Neural cell (in vitro differentiated cells): ENCODE results near the gene ZNF214. TPM values are rescaled to one million over a fixed set of nuclear protein-coding genes. Genes with fewer than 3 reads are reported as not detected.

Experiments used
- H2AFZ ChIP-seq: fragments of 200-600, 300-800 bp; sonication (generic), shearing (Covaris generic); 2 replicates; pipeline ENCODE4 v1.6.0; 2014; ENCODE audit warnings: low read depth, mild to moderate bottlenecking, antibody characterized with exemption, low read length, moderate library complexity
- H3F3A ChIP-seq: fragments of 200-600 bp; shearing (Covaris generic); 2 replicates; pipeline ENCODE4 v1.6.1; 2016; ENCODE audit warnings: mild to moderate bottlenecking, moderate library complexity, mixed read lengths, antibody characterized with exemption, low read length; ENCODE audit not compliant: insufficient read depth, poor library complexity, severe bottlenecking
- H3K27ac ChIP-seq: fragments of 200-600, 300-800 bp; sonication (generic), shearing (Covaris generic); 2 replicates; pipeline ENCODE4 v1.5.1; 2014; ENCODE audit warnings: mild to moderate bottlenecking, low read length, moderate library complexity
- H3K27me3 ChIP-seq: fragments of 300-800, 200-600 bp; sonication (generic), shearing (Covaris generic); 2 replicates; pipeline ENCODE4 v1.6.0; 2014; ENCODE audit warnings: mild to moderate bottlenecking, low read depth, low read length, moderate library complexity; ENCODE audit not compliant: insufficient read depth
- H3K36me3 ChIP-seq: fragments of 300-800, 200-600 bp; sonication (generic), shearing (Covaris generic); 2 replicates; pipeline ENCODE4 v1.5.1; 2014; ENCODE audit warnings: mild to moderate bottlenecking, antibody characterized with exemption, low read length, moderate library complexity; ENCODE audit not compliant: insufficient read depth
- H3K4me2 ChIP-seq: fragments of 300-800, 200-600 bp; sonication (generic), shearing (Covaris generic); 2 replicates; pipeline ENCODE4 v1.6.0; 2014; ENCODE audit warnings: mild to moderate bottlenecking, low read length
- H3K4me3 ChIP-seq: fragments of 300-800, 200-600 bp; sonication (generic), shearing (Covaris generic); 2 replicates; pipeline ENCODE4 v1.5.1; 2014; ENCODE audit warnings: mild to moderate bottlenecking, low read length, moderate library complexity
- H3K79me2 ChIP-seq: fragments of 200-600 bp; shearing (Covaris generic); replicated peaks from 2 replicates; pipeline ENCODE4 v1.6.0; 2014; ENCODE audit warnings: mild to moderate bottlenecking, low read length, moderate library complexity; ENCODE audit not compliant: insufficient read depth
- H3K9ac ChIP-seq: fragments of 300-800, 200-600 bp; sonication (generic), shearing (Covaris generic); 2 replicates; pipeline ENCODE4 v1.6.1; 2016; ENCODE audit warnings: mild to moderate bottlenecking, low read length, mixed read lengths
- H3K9me2 ChIP-seq: fragments of 200-600 bp; shearing (Covaris generic); 2 replicates; pipeline ENCODE4 v1.6.1; 2016; ENCODE audit warnings: mild to moderate bottlenecking, low read length, mixed read lengths; ENCODE audit not compliant: insufficient read depth
- H3K9me3 ChIP-seq: fragments of 200-600, 300-800 bp; sonication (generic), shearing (Covaris generic); 2 replicates; pipeline ENCODE4 v1.6.1; 2016; ENCODE audit warnings: mild to moderate bottlenecking, mixed run types, low read length, moderate library complexity, mixed read lengths
- H4K20me1 ChIP-seq: fragments of 200-600 bp; shearing (Covaris generic); 2 replicates; pipeline ENCODE4 v1.6.1; 2016; ENCODE audit warnings: mild to moderate bottlenecking, mixed run types; ENCODE audit not compliant: insufficient read depth
- EP300 ChIP-seq: fragments of 450-650 bp; conservative IDR thresholded peaks from 2 replicates; pipeline ENCODE4 v1.6.1; 2014; ENCODE audit warnings: antibody characterized with exemption, mild to moderate bottlenecking, moderate library complexity; ENCODE audit not compliant: poor library complexity, severe bottlenecking
- EZH2 ChIP-seq: fragments of 200-600, 300-800 bp; shearing (Covaris generic), sonication (generic); IDR thresholded peaks from 2 replicates; pipeline ENCODE4 v1.6.1; 2014; ENCODE audit warnings: antibody characterized with exemption, low read length, borderline replicate concordance, mild to moderate bottlenecking; ENCODE audit not compliant: insufficient read depth, poor library complexity, severe bottlenecking
- MXI1 ChIP-seq: fragments of 450-650 bp; conservative IDR thresholded peaks from 2 replicates; pipeline ENCODE4 v1.6.1; 2014; ENCODE audit warnings: antibody characterized with exemption, mild to moderate bottlenecking; ENCODE audit not compliant: poor library complexity, severe bottlenecking
- POLR2AphosphoS5 ChIP-seq: IDR thresholded peaks from 2 replicates; pipeline ENCODE4 v1.6.1; 2012
- RAD21 ChIP-seq: fragments of 450-650 bp; conservative IDR thresholded peaks from 2 replicates; pipeline ENCODE4 v1.6.1; 2014; ENCODE audit warnings: antibody characterized with exemption, mild to moderate bottlenecking, moderate library complexity
- SMC3 ChIP-seq: fragments of 450-650 bp; conservative IDR thresholded peaks from 2 replicates; pipeline ENCODE4 v1.6.1; 2014; ENCODE audit warnings: antibody characterized with exemption, mild to moderate bottlenecking, moderate library complexity; ENCODE audit not compliant: poor library complexity
- TAF1 ChIP-seq: IDR thresholded peaks from 2 replicates; pipeline ENCODE4 v1.6.1; 2012; ENCODE audit warnings: low read depth
- polyA plus RNA-seq: library from polyadenylated mRNA; depleted of rRNA; stranded (reverse); fragments of >200 nt; gene quantifications from 2 replicates; pipeline ENCODE4 v1.2.3, GENCODE V29; 2014
- TF ChIP-seq, protein P1 (sequence below): fragments of 450-650 bp; IDR thresholded peaks from 2 replicates; pipeline ENCODE4 v1.5.1; 2014; ENCODE audit warnings: antibody characterized with exemption, mild to moderate bottlenecking, moderate library complexity; ENCODE audit not compliant: poor library complexity, severe bottlenecking
- TF ChIP-seq, protein P2 (sequence below): IDR thresholded peaks from 2 replicates; pipeline ENCODE4 v1.6.1; 2012; ENCODE audit warnings: borderline replicate concordance

ZNF214 gene
- polyA plus RNA-seq, 1 donor from 2014 or later, result 6.9 TPM

DNA sequence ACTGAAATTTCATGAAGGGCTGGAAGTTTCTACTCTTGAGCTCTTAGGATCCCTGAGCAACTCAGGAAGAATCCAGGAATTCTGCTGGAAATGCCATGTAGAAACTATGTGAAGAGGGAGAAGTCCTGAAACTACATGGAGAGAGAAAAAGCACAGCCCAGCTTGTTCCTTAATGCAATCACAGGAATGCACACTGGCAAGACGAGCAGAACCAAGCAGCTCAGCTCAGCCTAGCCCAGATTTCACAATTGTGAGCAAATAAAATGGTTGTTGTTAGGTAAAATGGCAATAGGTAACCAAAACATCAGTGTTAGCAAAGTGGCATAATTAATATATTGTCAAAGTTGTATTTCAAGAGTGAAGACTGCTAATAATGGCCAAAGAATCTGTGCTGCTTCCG is 28.1 kb downstream of the ZNF214 start:
- Histone ChIP-seq H3K9me2 (no peaks in the 10 kb centered on the region), H3K4me2 (no peak overlapping the region), H3K79me2 (no peaks in the 10 kb centered on the region), H2AFZ (no peak overlapping the region), H3K4me3 (no peak overlapping the region), H3K27me3 (no peaks in the 10 kb centered on the region), H3K27ac (no peak overlapping the region), H3F3A (no peaks in the 10 kb centered on the region), H4K20me1 (no peaks in the 10 kb centered on the region), H3K9ac (no peak overlapping the region), H3K36me3 (no peaks in the 10 kb centered on the region), H3K9me3 (no peaks in the 10 kb centered on the region)
- TF ChIP-seq, protein P1, sequence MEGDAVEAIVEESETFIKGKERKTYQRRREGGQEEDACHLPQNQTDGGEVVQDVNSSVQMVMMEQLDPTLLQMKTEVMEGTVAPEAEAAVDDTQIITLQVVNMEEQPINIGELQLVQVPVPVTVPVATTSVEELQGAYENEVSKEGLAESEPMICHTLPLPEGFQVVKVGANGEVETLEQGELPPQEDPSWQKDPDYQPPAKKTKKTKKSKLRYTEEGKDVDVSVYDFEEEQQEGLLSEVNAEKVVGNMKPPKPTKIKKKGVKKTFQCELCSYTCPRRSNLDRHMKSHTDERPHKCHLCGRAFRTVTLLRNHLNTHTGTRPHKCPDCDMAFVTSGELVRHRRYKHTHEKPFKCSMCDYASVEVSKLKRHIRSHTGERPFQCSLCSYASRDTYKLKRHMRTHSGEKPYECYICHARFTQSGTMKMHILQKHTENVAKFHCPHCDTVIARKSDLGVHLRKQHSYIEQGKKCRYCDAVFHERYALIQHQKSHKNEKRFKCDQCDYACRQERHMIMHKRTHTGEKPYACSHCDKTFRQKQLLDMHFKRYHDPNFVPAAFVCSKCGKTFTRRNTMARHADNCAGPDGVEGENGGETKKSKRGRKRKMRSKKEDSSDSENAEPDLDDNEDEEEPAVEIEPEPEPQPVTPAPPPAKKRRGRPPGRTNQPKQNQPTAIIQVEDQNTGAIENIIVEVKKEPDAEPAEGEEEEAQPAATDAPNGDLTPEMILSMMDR, result no peak
- TF ChIP-seq RAD21, result no peak
- no peak for TF ChIP-seq POLR2AphosphoS5
- TF ChIP-seq TAF1, result no peak
- TF ChIP-seq MXI1, result no peak
- TF ChIP-seq EZH2, result no peak
- no peak for TF ChIP-seq EP300
- TF ChIP-seq, protein P2, sequence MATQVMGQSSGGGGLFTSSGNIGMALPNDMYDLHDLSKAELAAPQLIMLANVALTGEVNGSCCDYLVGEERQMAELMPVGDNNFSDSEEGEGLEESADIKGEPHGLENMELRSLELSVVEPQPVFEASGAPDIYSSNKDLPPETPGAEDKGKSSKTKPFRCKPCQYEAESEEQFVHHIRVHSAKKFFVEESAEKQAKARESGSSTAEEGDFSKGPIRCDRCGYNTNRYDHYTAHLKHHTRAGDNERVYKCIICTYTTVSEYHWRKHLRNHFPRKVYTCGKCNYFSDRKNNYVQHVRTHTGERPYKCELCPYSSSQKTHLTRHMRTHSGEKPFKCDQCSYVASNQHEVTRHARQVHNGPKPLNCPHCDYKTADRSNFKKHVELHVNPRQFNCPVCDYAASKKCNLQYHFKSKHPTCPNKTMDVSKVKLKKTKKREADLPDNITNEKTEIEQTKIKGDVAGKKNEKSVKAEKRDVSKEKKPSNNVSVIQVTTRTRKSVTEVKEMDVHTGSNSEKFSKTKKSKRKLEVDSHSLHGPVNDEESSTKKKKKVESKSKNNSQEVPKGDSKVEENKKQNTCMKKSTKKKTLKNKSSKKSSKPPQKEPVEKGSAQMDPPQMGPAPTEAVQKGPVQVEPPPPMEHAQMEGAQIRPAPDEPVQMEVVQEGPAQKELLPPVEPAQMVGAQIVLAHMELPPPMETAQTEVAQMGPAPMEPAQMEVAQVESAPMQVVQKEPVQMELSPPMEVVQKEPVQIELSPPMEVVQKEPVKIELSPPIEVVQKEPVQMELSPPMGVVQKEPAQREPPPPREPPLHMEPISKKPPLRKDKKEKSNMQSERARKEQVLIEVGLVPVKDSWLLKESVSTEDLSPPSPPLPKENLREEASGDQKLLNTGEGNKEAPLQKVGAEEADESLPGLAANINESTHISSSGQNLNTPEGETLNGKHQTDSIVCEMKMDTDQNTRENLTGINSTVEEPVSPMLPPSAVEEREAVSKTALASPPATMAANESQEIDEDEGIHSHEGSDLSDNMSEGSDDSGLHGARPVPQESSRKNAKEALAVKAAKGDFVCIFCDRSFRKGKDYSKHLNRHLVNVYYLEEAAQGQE, result no peak
- no peak for TF ChIP-seq SMC3

GRCh38 chr11:6991227-6991626 is 28.9 kb downstream of the ZNF214 start:
- no peaks in the 10 kb centered on the region for H3K79me2 ChIP-seq
- no peak overlapping the region for H3K9ac ChIP-seq
- TF ChIP-seq, protein P2, result no peak
- TF ChIP-seq MXI1 (no peak), EP300 (no peak), SMC3 (no peak), RAD21 (no peak), TAF1 (no peak), POLR2AphosphoS5 (no peak), EZH2 (no peak)
- TF ChIP-seq, protein P1, result no peak
- H3K27ac ChIP-seq, result no peak overlapping the region
- H3K27me3 ChIP-seq, result no peaks in the 10 kb centered on the region
- H3K9me2 ChIP-seq, result no peaks in the 10 kb centered on the region
- no peaks in the 10 kb centered on the region for H4K20me1 ChIP-seq
- H3F3A ChIP-seq, result no peaks in the 10 kb centered on the region
- no peak overlapping the region for H3K4me3 ChIP-seq
- H2AFZ ChIP-seq, result no peak overlapping the region
- H3K4me2 ChIP-seq, result no peak overlapping the region
- H3K9me3 ChIP-seq, result no peaks in the 10 kb centered on the region
- no peaks in the 10 kb centered on the region for H3K36me3 ChIP-seq
